ENCODE measurements around the gene DCLRE1C. TPM values are rescaled to one million over a fixed set of nuclear protein-coding genes. Genes with fewer than 3 reads are reported as not detected.
"Not testable (repeated sequence)": the region's sequence is repeated elsewhere in the genome, so short reads cannot be mapped to it uniquely, and the experiment has no call there.

The DCLRE1C gene
- total and polyA plus RNA-seq, 4 donors, result 0.93 to 9.9 (median 3.1) TPM

DNA sequence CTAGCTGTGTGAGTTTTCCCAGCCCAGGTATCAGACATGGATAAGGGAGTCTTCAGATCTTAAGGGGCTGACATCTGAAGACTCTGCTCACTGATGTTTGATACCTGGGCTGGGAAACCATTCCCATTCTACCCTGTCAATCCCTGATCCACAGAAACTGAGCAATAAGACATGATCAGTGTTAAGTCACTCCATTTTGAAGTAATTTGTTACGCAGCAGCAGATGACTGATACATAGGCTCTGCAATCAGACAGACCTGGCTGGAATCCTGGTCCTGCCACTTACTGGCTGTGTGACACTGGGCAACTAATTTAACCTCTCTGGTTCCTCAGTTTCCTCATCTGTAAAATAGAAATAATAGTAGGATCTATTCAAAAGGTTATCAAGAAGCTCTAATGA is 6.6 kb downstream of the DCLRE1C start:
- Histone ChIP-seq H3K4me3 (ENCODE audit: low read depth in 1 of 3, low read length in 3 of 3) (no peak overlapping the region), H3K27ac (ENCODE audit: low read depth in 1 of 2, low read length in 2 of 2) (no peak overlapping the region), H3K4me1 (ENCODE audit: control insufficient read depth in 4 of 4, insufficient read depth in 4 of 4, low read length in 3 of 4) (peaks cover 0 to 2% (median 0%) of the 10 kb centered on the region in 4 donors), H3K9ac (ENCODE audit: low read depth in 1 of 2, low read length in 2 of 2) (no peak overlapping the region), H3K9me3 (ENCODE audit: control insufficient read depth in 4 of 4, low read length in 3 of 4) (no peaks in the 10 kb centered on the region), H3K27me3 (ENCODE audit: control insufficient read depth in 4 of 4, insufficient read depth in 4 of 4, low read length in 3 of 4) (no peaks in the 10 kb centered on the region), H3K36me3 (ENCODE audit: control insufficient read depth in 4 of 4, insufficient read depth in 3 of 4, low read depth in 1 of 4, low read length in 3 of 4) (peaks cover 3 to 8% (median 5%) of the 10 kb centered on the region in 4 donors)
- DNase-seq (ENCODE audit: low spot score), result no peak
- 98% methylated on average over 1 of the region's 1 CpG for WGBS
- TF ChIP-seq FOXA1 (IDR thresholded peaks at IDR 0.05) (no peak), RXRA (IDR thresholded peaks at IDR 0.05) (no peak), HNF4A (conservative IDR thresholded peaks at IDR 0.05) (no peak), SP1 (IDR thresholded peaks at IDR 0.05) (no peak), JUND (IDR thresholded peaks at IDR 0.05) (no peak), FOXA2 (IDR thresholded peaks at IDR 0.05) (no peak)
- TF ChIP-seq, protein P1, sequence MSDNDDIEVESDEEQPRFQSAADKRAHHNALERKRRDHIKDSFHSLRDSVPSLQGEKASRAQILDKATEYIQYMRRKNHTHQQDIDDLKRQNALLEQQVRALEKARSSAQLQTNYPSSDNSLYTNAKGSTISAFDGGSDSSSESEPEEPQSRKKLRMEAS (IDR thresholded peaks at IDR 0.05), result no peak
- TF ChIP-seq, protein P2, sequence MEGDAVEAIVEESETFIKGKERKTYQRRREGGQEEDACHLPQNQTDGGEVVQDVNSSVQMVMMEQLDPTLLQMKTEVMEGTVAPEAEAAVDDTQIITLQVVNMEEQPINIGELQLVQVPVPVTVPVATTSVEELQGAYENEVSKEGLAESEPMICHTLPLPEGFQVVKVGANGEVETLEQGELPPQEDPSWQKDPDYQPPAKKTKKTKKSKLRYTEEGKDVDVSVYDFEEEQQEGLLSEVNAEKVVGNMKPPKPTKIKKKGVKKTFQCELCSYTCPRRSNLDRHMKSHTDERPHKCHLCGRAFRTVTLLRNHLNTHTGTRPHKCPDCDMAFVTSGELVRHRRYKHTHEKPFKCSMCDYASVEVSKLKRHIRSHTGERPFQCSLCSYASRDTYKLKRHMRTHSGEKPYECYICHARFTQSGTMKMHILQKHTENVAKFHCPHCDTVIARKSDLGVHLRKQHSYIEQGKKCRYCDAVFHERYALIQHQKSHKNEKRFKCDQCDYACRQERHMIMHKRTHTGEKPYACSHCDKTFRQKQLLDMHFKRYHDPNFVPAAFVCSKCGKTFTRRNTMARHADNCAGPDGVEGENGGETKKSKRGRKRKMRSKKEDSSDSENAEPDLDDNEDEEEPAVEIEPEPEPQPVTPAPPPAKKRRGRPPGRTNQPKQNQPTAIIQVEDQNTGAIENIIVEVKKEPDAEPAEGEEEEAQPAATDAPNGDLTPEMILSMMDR (IDR thresholded peaks at IDR 0.05; ENCODE audit: low read depth, low read length, missing input control), result no peak

GRCh38 chr10:14945108-14945507 is 8.8 kb downstream of the DCLRE1C start:
- 97% methylated on average over 5 of the region's 5 CpGs for WGBS
- no peak overlapping the region for H3K27ac ChIP-seq (ENCODE audit: low read depth in 1 of 2, low read length in 2 of 2)
- no peaks in the 10 kb centered on the region for H3K27me3 ChIP-seq (ENCODE audit: control insufficient read depth in 4 of 4, insufficient read depth in 4 of 4, low read length in 3 of 4)
- no peaks in the 10 kb centered on the region for H3K9me3 ChIP-seq (ENCODE audit: control insufficient read depth in 4 of 4, low read length in 3 of 4)
- peaks cover 0 to 2% (median 0%) of the 10 kb centered on the region in 4 donors for H3K4me1 ChIP-seq (ENCODE audit: control insufficient read depth in 4 of 4, insufficient read depth in 4 of 4, low read length in 3 of 4)
- TF ChIP-seq HNF4A (conservative IDR thresholded peaks at IDR 0.05) (no peak), NR2F2 (IDR thresholded peaks at IDR 0.05) (no peak), FOXA1 (IDR thresholded peaks at IDR 0.05) (no peak), TAF1 (conservative IDR thresholded peaks at IDR 0.05) (no peak), RXRA (IDR thresholded peaks at IDR 0.05) (no peak), SP1 (IDR thresholded peaks at IDR 0.05) (no peak), HNF4G (IDR thresholded peaks at IDR 0.05) (no peak), ZBTB33 (IDR thresholded peaks at IDR 0.05) (no peak), JUND (IDR thresholded peaks at IDR 0.05) (no peak), RAD21 (IDR thresholded peaks at IDR 0.05) (no peak), YY1 (IDR thresholded peaks at IDR 0.05) (no peak), EGR1 (IDR thresholded peaks at IDR 0.05; ENCODE audit: low read depth in 2 of 2) (no peak), GABPA (IDR thresholded peaks at IDR 0.05 in 1 of 2, conservative IDR thresholded peaks at IDR 0.05 in 1 of 2) (no peak), FOXA2 (IDR thresholded peaks at IDR 0.05) (no peak), ATF3 (IDR thresholded peaks at IDR 0.05) (no peak)
- TF ChIP-seq, protein P1 (IDR thresholded peaks at IDR 0.05), result no peak
- TF ChIP-seq, protein P3, sequence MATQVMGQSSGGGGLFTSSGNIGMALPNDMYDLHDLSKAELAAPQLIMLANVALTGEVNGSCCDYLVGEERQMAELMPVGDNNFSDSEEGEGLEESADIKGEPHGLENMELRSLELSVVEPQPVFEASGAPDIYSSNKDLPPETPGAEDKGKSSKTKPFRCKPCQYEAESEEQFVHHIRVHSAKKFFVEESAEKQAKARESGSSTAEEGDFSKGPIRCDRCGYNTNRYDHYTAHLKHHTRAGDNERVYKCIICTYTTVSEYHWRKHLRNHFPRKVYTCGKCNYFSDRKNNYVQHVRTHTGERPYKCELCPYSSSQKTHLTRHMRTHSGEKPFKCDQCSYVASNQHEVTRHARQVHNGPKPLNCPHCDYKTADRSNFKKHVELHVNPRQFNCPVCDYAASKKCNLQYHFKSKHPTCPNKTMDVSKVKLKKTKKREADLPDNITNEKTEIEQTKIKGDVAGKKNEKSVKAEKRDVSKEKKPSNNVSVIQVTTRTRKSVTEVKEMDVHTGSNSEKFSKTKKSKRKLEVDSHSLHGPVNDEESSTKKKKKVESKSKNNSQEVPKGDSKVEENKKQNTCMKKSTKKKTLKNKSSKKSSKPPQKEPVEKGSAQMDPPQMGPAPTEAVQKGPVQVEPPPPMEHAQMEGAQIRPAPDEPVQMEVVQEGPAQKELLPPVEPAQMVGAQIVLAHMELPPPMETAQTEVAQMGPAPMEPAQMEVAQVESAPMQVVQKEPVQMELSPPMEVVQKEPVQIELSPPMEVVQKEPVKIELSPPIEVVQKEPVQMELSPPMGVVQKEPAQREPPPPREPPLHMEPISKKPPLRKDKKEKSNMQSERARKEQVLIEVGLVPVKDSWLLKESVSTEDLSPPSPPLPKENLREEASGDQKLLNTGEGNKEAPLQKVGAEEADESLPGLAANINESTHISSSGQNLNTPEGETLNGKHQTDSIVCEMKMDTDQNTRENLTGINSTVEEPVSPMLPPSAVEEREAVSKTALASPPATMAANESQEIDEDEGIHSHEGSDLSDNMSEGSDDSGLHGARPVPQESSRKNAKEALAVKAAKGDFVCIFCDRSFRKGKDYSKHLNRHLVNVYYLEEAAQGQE (IDR thresholded peaks at IDR 0.05), result no peak
- TF ChIP-seq, protein P2 (IDR thresholded peaks at IDR 0.05; ENCODE audit: low read depth, low read length, missing input control), result no peak
- DNase-seq (ENCODE audit: low spot score), result no peak
- no peak overlapping the region for H3K9ac ChIP-seq (ENCODE audit: low read depth in 1 of 2, low read length in 2 of 2)
- no peak overlapping the region for H3K4me3 ChIP-seq (ENCODE audit: low read depth in 1 of 3, low read length in 3 of 3)
- peaks cover 3 to 11% (median 6%) of the 10 kb centered on the region in 4 donors for H3K36me3 ChIP-seq (ENCODE audit: control insufficient read depth in 4 of 4, insufficient read depth in 3 of 4, low read depth in 1 of 4, low read length in 3 of 4)

DNA sequence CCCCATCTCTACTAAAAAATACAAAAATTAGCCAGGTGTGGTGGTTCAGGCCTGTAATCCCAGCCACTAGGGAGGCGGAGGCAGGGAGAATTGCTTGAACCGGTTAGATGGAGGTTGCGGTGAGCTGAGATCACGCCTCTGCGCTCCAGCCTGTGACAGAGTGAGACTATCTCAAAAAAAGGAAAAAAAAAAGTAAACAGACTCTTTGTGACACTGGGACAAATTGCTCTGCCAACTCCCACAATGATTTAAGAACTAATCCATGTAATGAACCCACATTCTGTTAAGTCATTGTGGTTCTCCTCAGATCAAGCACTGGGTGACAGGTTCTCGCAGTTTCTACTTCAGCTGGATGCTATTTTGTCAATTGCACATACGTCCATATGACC is 11.0 kb downstream of the DCLRE1C start:
- not testable (repeated sequence) for H3K27ac ChIP-seq (ENCODE audit: low read depth in 1 of 2, low read length in 2 of 2); H3K9ac ChIP-seq (ENCODE audit: low read depth in 1 of 2, low read length in 2 of 2)
- peaks cover 3 to 11% (median 6%) of the 10 kb centered on the region in 4 donors for H3K36me3 ChIP-seq (ENCODE audit: control insufficient read depth in 4 of 4, insufficient read depth in 3 of 4, low read depth in 1 of 4, low read length in 3 of 4)

More for the DNA sequence above, 11.0 kb downstream of the DCLRE1C start:
- not testable (repeated sequence) for H3K9me3 ChIP-seq (ENCODE audit: control insufficient read depth in 4 of 4, low read length in 3 of 4); DNase-seq (ENCODE audit: low spot score); H3K27me3 ChIP-seq (ENCODE audit: control insufficient read depth in 4 of 4, insufficient read depth in 4 of 4, low read length in 3 of 4); H3K4me1 ChIP-seq (ENCODE audit: control insufficient read depth in 4 of 4, insufficient read depth in 4 of 4, low read length in 3 of 4); H3K4me3 ChIP-seq (ENCODE audit: low read depth in 1 of 3, low read length in 3 of 3)
- WGBS, result 86% methylated on average over 7 of the region's 7 CpGs
